ENCODE data around the gene SNAPC1.

Gene SNAPC1

GRCh38 chr14:61761959-61762786 lies at the start of gene SNAPC1:
TSS of gene SNAPC1 (plus strand) at chr14:61762420. CDS start at chr14:61762461, 41 bp downstream.
- Histone ChIP-seq H3K4me3 (ENCODE audit: low read length) (peak within 1 kb of the TSS; percentile 50), H3K9me3 (ENCODE audit: control insufficient read depth, insufficient read depth, low read length) (no peaks in the 10 kb centered on the region), H3K27ac (ENCODE audit: low read length) (no peak within 1 kb of the TSS), H3K27me3 (ENCODE audit: control insufficient read depth, insufficient read depth, low read length) (no peaks in the 10 kb centered on the region), H3K4me1 (ENCODE audit: control insufficient read depth, insufficient read depth, low read length) (no peaks in the 10 kb centered on the region), H3K36me3 (ENCODE audit: control insufficient read depth, insufficient read depth, low read length) (no peaks in the 10 kb centered on the region)
- WGBS (ENCODE audit: insufficient coverage, insufficient read length), result no CpG with 5 or more reads among the region's 49 CpGs
- DNase-seq (ENCODE audit: low read depth, low spot score), result peak; percentile 97

- WGBS (ENCODE audit: insufficient coverage, insufficient read length), result no CpG with 5 or more reads among the region's 4 CpGs
- peaks cover 9% of the 10 kb centered on the region; the same call in 1 of the 2 replicates for H3K4me1 ChIP-seq (ENCODE audit: control insufficient read depth, insufficient read depth, low read length)
Observed at GRCh38 chr14:61713724-61714437, 48.3 kb upstream of the SNAPC1 start.

DNA sequence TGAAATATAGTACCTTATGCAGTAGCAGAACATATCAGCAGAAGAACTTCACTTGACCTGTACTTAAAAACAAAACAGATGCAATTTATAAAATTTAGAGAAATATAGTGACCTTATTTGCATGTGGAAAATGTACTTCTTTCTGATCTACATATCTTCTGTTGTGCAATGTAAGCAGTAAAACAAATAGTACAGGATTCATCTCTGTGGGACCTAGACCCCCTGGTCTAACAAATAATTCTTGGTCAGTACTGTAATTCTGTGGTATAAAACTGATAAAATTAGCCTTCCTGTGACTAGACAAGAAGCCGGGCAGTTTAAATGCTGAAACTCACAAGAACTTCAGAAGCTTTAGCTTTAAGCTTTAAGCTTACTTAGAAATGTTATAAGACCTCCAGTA lies 45.3 kb upstream of the SNAPC1 start:
- Histone ChIP-seq H3K9me3 (ENCODE audit: control insufficient read depth, insufficient read depth, low read length) (no peaks in the 10 kb centered on the region), H3K4me3 (ENCODE audit: low read length) (no peak overlapping the region), H3K36me3 (ENCODE audit: control insufficient read depth, insufficient read depth, low read length) (no peaks in the 10 kb centered on the region), H3K27ac (ENCODE audit: low read length) (no peak overlapping the region), H3K27me3 (ENCODE audit: control insufficient read depth, insufficient read depth, low read length) (no peaks in the 10 kb centered on the region), H3K4me1 (ENCODE audit: control insufficient read depth, insufficient read depth, low read length) (peaks cover 8% of the 10 kb centered on the region; the same call in 1 of the 2 replicates)
- no peak for DNase-seq (ENCODE audit: low read depth, low spot score)
- WGBS (ENCODE audit: insufficient coverage, insufficient read length), result no CpG with 5 or more reads among the region's 1 CpG

More at GRCh38 chr14:61713724-61714437, 48.3 kb upstream of the SNAPC1 start:
- H3K36me3 ChIP-seq (ENCODE audit: control insufficient read depth, insufficient read depth, low read length), result no peaks in the 10 kb centered on the region
- H3K9me3 ChIP-seq (ENCODE audit: control insufficient read depth, insufficient read depth, low read length), result no peaks in the 10 kb centered on the region
- H3K27ac ChIP-seq (ENCODE audit: low read length), result no peak overlapping the region
- H3K4me3 ChIP-seq (ENCODE audit: low read length), result no peak overlapping the region
- H3K27me3 ChIP-seq (ENCODE audit: control insufficient read depth, insufficient read depth, low read length), result no peaks in the 10 kb centered on the region
- DNase-seq (ENCODE audit: low read depth, low spot score), result no peak

- peaks cover 5% of the 10 kb centered on the region; the same call in 1 of the 2 replicates for H3K4me1 ChIP-seq (ENCODE audit: control insufficient read depth, insufficient read depth, low read length)
- no peak for DNase-seq (ENCODE audit: low read depth, low spot score)
- no peak overlapping the region for H3K27ac ChIP-seq (ENCODE audit: low read length)
Observed at GRCh38 chr14:61718039-61718438, 44.2 kb upstream of the SNAPC1 start.

DNA sequence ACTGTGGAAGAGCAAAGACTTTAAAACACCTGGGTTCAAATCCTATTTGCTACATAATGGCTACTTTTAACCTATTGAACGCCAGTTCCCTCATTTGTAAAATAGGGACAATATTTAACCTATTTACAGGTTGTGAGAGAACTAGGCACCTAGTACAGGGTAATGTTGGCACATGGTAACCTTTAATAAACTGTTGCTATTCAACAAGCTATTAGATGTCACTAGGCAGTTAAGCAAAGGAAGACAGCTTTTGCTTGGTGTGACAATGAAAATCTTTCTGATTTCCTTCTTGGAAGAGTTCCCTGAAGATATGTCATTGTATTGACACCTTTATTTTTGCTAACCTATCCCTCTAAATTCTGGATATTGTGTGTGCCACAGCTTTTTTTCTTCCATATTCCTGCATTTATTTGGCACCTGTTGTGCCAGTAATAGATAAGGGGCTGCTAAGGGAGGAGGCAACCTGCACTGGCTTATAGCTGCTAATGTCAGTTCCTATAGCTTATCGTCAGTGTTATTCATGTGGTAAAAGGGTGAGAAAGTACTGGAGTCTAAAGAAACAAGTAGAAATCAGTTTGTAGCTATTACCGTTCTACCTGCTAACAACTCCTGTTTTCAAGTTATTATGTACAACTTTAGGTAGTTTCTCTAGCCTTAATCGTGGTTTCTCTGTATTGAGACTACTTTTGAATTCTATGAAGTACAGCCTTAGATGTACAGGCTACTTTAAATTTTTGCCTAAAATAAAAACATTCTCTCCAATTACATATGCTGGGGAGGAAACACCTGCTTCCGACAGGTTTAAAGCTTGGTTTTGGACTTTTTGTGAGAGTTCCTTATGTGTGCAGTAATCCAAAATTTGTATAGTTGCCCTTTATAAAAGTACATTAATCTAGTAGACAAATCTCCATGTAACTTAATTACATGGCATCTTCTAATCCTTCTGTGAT lies 42.6 kb upstream of the SNAPC1 start:
- H3K27ac ChIP-seq (ENCODE audit: low read length), result no peak overlapping the region

More at GRCh38 chr14:61718039-61718438, 44.2 kb upstream of the SNAPC1 start:
- Histone ChIP-seq H3K4me3 (ENCODE audit: low read length) (no peak overlapping the region), H3K9me3 (ENCODE audit: control insufficient read depth, insufficient read depth, low read length) (no peaks in the 10 kb centered on the region), H3K27me3 (ENCODE audit: control insufficient read depth, insufficient read depth, low read length) (no peaks in the 10 kb centered on the region), H3K36me3 (ENCODE audit: control insufficient read depth, insufficient read depth, low read length) (no peaks in the 10 kb centered on the region; the same call in 1 of the 2 replicates)
- no CpG with 5 or more reads among the region's 2 CpGs for WGBS (ENCODE audit: insufficient coverage, insufficient read length)

DNA sequence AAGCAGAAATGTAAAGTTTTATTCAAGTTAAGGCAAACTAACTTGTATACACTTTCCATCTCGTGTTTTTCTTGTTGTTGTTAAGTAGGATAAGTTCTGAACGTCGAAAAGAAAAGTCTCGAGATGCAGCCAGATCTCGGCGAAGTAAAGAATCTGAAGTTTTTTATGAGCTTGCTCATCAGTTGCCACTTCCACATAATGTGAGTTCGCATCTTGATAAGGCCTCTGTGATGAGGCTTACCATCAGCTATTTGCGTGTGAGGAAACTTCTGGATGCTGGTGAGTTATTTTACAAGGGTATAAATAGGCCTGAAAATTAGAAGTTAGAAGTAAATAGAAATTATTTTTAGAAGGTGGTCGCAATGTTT lies 41.9 kb upstream of the SNAPC1 start:
- Histone ChIP-seq H3K27me3 (ENCODE audit: control insufficient read depth, insufficient read depth, low read length) (no peaks in the 10 kb centered on the region), H3K4me1 (ENCODE audit: control insufficient read depth, insufficient read depth, low read length) (peaks cover 2% of the 10 kb centered on the region; the same call in 1 of the 2 replicates), H3K9me3 (ENCODE audit: control insufficient read depth, insufficient read depth, low read length) (no peaks in the 10 kb centered on the region), H3K36me3 (ENCODE audit: control insufficient read depth, insufficient read depth, low read length) (no peaks in the 10 kb centered on the region; the same call in 1 of the 2 replicates), H3K4me3 (ENCODE audit: low read length) (no peak overlapping the region), H3K27ac (ENCODE audit: low read length) (no peak overlapping the region)
- 100% methylated on average over 1 of the region's 9 CpGs for WGBS (ENCODE audit: insufficient coverage, insufficient read length)
- no peak for DNase-seq (ENCODE audit: low read depth, low spot score)

More for the DNA sequence above, 42.6 kb upstream of the SNAPC1 start:
- WGBS (ENCODE audit: insufficient coverage, insufficient read length), result no CpG with 5 or more reads among the region's 5 CpGs
- H3K4me1 ChIP-seq (ENCODE audit: control insufficient read depth, insufficient read depth, low read length), result peaks cover 2% of the 10 kb centered on the region; the same call in 1 of the 2 replicates
- DNase-seq (ENCODE audit: low read depth, low spot score), result no peak
- H3K27me3 ChIP-seq (ENCODE audit: control insufficient read depth, insufficient read depth, low read length), result no peaks in the 10 kb centered on the region
- no peaks in the 10 kb centered on the region; the same call in 1 of the 2 replicates for H3K36me3 ChIP-seq (ENCODE audit: control insufficient read depth, insufficient read depth, low read length)
- no peaks in the 10 kb centered on the region for H3K9me3 ChIP-seq (ENCODE audit: control insufficient read depth, insufficient read depth, low read length)
- H3K4me3 ChIP-seq (ENCODE audit: low read length), result no peak overlapping the region

GRCh38 chr14:61720741-61721140 lies 41.5 kb upstream of the SNAPC1 start:
- no peaks in the 10 kb centered on the region; the same call in 1 of the 2 replicates for H3K36me3 ChIP-seq (ENCODE audit: control insufficient read depth, insufficient read depth, low read length)
- peaks cover 2% of the 10 kb centered on the region; the same call in 1 of the 2 replicates for H3K4me1 ChIP-seq (ENCODE audit: control insufficient read depth, insufficient read depth, low read length)
- no CpG with 5 or more reads among the region's 6 CpGs for WGBS (ENCODE audit: insufficient coverage, insufficient read length)

DNA sequence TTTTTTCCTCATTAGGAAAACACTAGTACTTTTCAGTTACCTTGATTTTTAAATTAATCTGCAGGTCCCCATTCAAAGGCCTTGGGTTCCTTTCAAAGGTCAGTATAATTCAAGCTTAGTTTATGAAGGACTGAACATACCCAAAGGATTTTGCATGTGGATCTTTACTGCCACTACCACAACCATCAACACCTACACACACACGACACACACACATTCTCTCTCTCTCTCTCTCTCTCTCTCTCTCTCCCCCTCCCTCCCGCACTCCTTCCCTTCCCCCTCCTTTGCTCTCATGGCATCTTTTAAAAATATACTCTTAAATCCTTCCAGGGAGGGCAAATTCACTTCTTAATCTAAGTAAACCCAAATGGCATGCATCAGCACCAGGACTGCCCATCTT lies 38.1 kb upstream of the SNAPC1 start:
- Histone ChIP-seq H3K4me1 (ENCODE audit: control insufficient read depth, insufficient read depth, low read length) (no peaks in the 10 kb centered on the region), H3K36me3 (ENCODE audit: control insufficient read depth, insufficient read depth, low read length) (peaks cover 8% of the 10 kb centered on the region; the same call in 1 of the 2 replicates)
- WGBS (ENCODE audit: insufficient coverage, insufficient read length), result no CpG with 5 or more reads among the region's 2 CpGs

More at GRCh38 chr14:61720741-61721140, 41.5 kb upstream of the SNAPC1 start:
- DNase-seq (ENCODE audit: low read depth, low spot score), result no peak
- Histone ChIP-seq H3K4me3 (ENCODE audit: low read length) (no peak overlapping the region), H3K9me3 (ENCODE audit: control insufficient read depth, insufficient read depth, low read length) (no peaks in the 10 kb centered on the region), H3K27ac (ENCODE audit: low read length) (no peak overlapping the region), H3K27me3 (ENCODE audit: control insufficient read depth, insufficient read depth, low read length) (no peaks in the 10 kb centered on the region)

GRCh38 chr14:61726778-61727658 lies 35.2 kb upstream of the SNAPC1 start:
- no peaks in the 10 kb centered on the region for H3K9me3 ChIP-seq (ENCODE audit: control insufficient read depth, insufficient read depth, low read length)
- no peak for DNase-seq (ENCODE audit: low read depth, low spot score)
- WGBS (ENCODE audit: insufficient coverage, insufficient read length), result no CpG with 5 or more reads among the region's 7 CpGs
- no peaks in the 10 kb centered on the region for H3K4me1 ChIP-seq (ENCODE audit: control insufficient read depth, insufficient read depth, low read length)
- no peaks in the 10 kb centered on the region for H3K27me3 ChIP-seq (ENCODE audit: control insufficient read depth, insufficient read depth, low read length)
- H3K36me3 ChIP-seq (ENCODE audit: control insufficient read depth, insufficient read depth, low read length), result peaks cover 10% of the 10 kb centered on the region; the same call in 1 of the 2 replicates
- H3K4me3 ChIP-seq (ENCODE audit: low read length), result no peak overlapping the region
- no peak overlapping the region for H3K27ac ChIP-seq (ENCODE audit: low read length)

More for the DNA sequence above, 38.1 kb upstream of the SNAPC1 start:
- Histone ChIP-seq H3K4me3 (ENCODE audit: low read length) (no peak overlapping the region), H3K27ac (ENCODE audit: low read length) (no peak overlapping the region), H3K9me3 (ENCODE audit: control insufficient read depth, insufficient read depth, low read length) (no peaks in the 10 kb centered on the region), H3K27me3 (ENCODE audit: control insufficient read depth, insufficient read depth, low read length) (no peaks in the 10 kb centered on the region)
- DNase-seq (ENCODE audit: low read depth, low spot score), result no peak
